IMR-90 (cell line): Measurements from ENCODE around the gene PTAR1. TPM values are rescaled to one million over a fixed set of nuclear protein-coding genes. Genes with fewer than 3 reads are reported as not detected.

Experiments
- ATAC-seq: fragments of 200-7000 bp; cut with Tn5 transposase; 2 replicates; pipeline ENCODE4 v1.9.1; 2020; ENCODE audit warnings: low read depth, mild to moderate bottlenecking, moderate library complexity
- BruUV-seq: library from RNA; stranded (reverse); fragments of 400-500 nt; replicated peaks from 2 replicates; lab custom pipeline; 2021; lab: Mats Ljungman, UMichigan
- CTCF ChIA-PET: fragments of 300-600 bp; formaldehyde crosslinking; extraction: SDS; loops from one replicate; lab custom pipeline; 2021; ENCODE audit warnings: antibody characterized with exemption; lab: Yijun Ruan, JAX
- POLR2A ChIA-PET: fragments of 300-600 bp; sonication (Branson Sonifier 250); formaldehyde crosslinking; loops from one replicate; lab custom pipeline; 2022; ENCODE audit warnings: antibody characterized with exemption; ENCODE audit not compliant: unreplicated experiment; lab: Charles Lee
- DNase-seq: peaks from one replicate; pipeline ENCODE4 v3.0.0; 2013
- H2AFZ ChIP-seq: replicated peaks from 2 replicates; pipeline ENCODE3; 2013; ENCODE audit warnings: low read length, mild to moderate bottlenecking; ENCODE audit not compliant: poor library complexity
- H2AK5ac ChIP-seq: 2 replicates; pipeline ENCODE4 v1.6.1; 2013; ENCODE audit warnings: low read depth, low read length, inconsistent platforms
- H2AK9ac ChIP-seq: replicated peaks from 2 replicates; pipeline ENCODE3; 2013; ENCODE audit warnings: mild to moderate bottlenecking, low read depth, low read length, moderate library complexity; ENCODE audit not compliant: poor library complexity
- H2BK120ac ChIP-seq: 2 replicates; pipeline ENCODE4 v1.6.1; 2013; ENCODE audit warnings: low read depth, low read length, inconsistent platforms
- H2BK15ac ChIP-seq: 3 replicates; pipeline ENCODE4 v1.6.1; 2013; ENCODE audit warnings: low read depth, low read length, inconsistent platforms
- H2BK20ac ChIP-seq: 2 replicates; pipeline ENCODE4 v1.6.1; 2013; ENCODE audit warnings: low read depth, mild to moderate bottlenecking, inconsistent platforms, low read length, moderate library complexity
- H2BK5ac ChIP-seq: 2 replicates; pipeline ENCODE4 v1.6.1; 2013; ENCODE audit warnings: mild to moderate bottlenecking, low read depth, low read length, inconsistent platforms; ENCODE audit not compliant: poor library complexity, severe bottlenecking
- H3K14ac ChIP-seq: replicated peaks from 2 replicates; pipeline ENCODE4 v1.6.1; 2013; ENCODE audit warnings: low read depth, low read length, inconsistent platforms
- H3K18ac ChIP-seq: 2 replicates; pipeline ENCODE4 v1.6.1; 2013; ENCODE audit warnings: low read depth, low read length, control low read depth
- H3K23ac ChIP-seq: 2 replicates; pipeline ENCODE4 v1.6.1; 2013; ENCODE audit warnings: low read depth, low read length, inconsistent platforms
- H3K27ac ChIP-seq: 2 replicates; pipeline ENCODE4 v1.5.1; 2013; ENCODE audit warnings: mild to moderate bottlenecking, control low read depth, low read length; ENCODE audit not compliant: insufficient read depth
- H3K27me3 ChIP-seq: 2 replicates; pipeline ENCODE4 v1.6.1; 2013; ENCODE audit warnings: low read length; ENCODE audit not compliant: control insufficient read depth, insufficient read depth
- H3K36me3 ChIP-seq: 2 replicates; pipeline ENCODE4 v1.6.1; 2013; ENCODE audit warnings: low read length, mixed read lengths; ENCODE audit not compliant: control insufficient read depth, insufficient read depth
- H3K4ac ChIP-seq: 2 replicates; pipeline ENCODE4 v1.6.1; 2013; ENCODE audit warnings: low read depth, low read length, inconsistent platforms
- H3K4me1 ChIP-seq: 2 replicates; pipeline ENCODE4 v1.6.1; 2013; ENCODE audit warnings: low read length, mixed read lengths; ENCODE audit not compliant: control insufficient read depth, insufficient read depth
- H3K4me2 ChIP-seq: 2 replicates; pipeline ENCODE4 v1.6.1; 2013; ENCODE audit warnings: low read depth, mild to moderate bottlenecking, control low read depth, low read length, moderate library complexity
- H3K4me3 ChIP-seq: 2 replicates; pipeline ENCODE4 v1.5.1; 2013; ENCODE audit warnings: low read depth, mild to moderate bottlenecking, control low read depth, low read length, moderate library complexity; ENCODE audit not compliant: insufficient read depth
- H3K56ac ChIP-seq: 2 replicates; pipeline ENCODE4 v1.6.1; 2013; ENCODE audit warnings: low read length, inconsistent platforms; ENCODE audit not compliant: insufficient read depth; ENCODE audit errors: extremely low read depth
- H3K79me1 ChIP-seq, 2 experiments: 2 replicates each; pipeline ENCODE4 v1.6.1; 2013; ENCODE audit warnings: low read length in 2 of 2, inconsistent platforms in 1 of 2, low read depth in 1 of 2
- H3K9ac ChIP-seq: 2 replicates; pipeline ENCODE4 v1.6.1; 2013; ENCODE audit warnings: low read depth, low read length, control low read depth
- H3K9me1 ChIP-seq: 2 replicates; pipeline ENCODE4 v1.6.1; 2013; ENCODE audit warnings: low read length, inconsistent platforms; ENCODE audit not compliant: insufficient read depth
- H3K9me3 ChIP-seq: 2 replicates; pipeline ENCODE4 v1.6.1; 2013; ENCODE audit warnings: low read length; ENCODE audit not compliant: control insufficient read depth, insufficient read depth
- H4K20me1 ChIP-seq: 2 replicates; pipeline ENCODE4 v1.6.1; 2013; ENCODE audit warnings: low read length, inconsistent platforms; ENCODE audit not compliant: insufficient read depth
- H4K5ac ChIP-seq: 2 replicates; pipeline ENCODE4 v1.6.1; 2013; ENCODE audit warnings: mild to moderate bottlenecking, low read depth, low read length, control low read depth
- H4K8ac ChIP-seq, 2 experiments: 2 replicates each; pipeline ENCODE4 v1.6.1; 2013; ENCODE audit warnings: low read depth in 2 of 2, low read length in 2 of 2, control low read depth in 1 of 2, inconsistent platforms in 1 of 2
- H4K91ac ChIP-seq: 2 replicates; pipeline ENCODE4 v1.6.1; 2013; ENCODE audit warnings: low read depth, low read length, inconsistent platforms; ENCODE audit not compliant: insufficient read depth
- CHD1 ChIP-seq: IDR thresholded peaks from 2 replicates; pipeline ENCODE4 v1.6.1; 2012; ENCODE audit warnings: low read depth, low read length, improper control_type of control experiment
- FOS ChIP-seq: fragments of 150-350 bp; IDR thresholded peaks from 2 replicates; pipeline ENCODE4 v1.6.1; 2016; ENCODE audit warnings: low read depth, low read length
- MAFK ChIP-seq: IDR thresholded peaks from 2 replicates; pipeline ENCODE4 v1.6.1; 2012; ENCODE audit warnings: low read depth, low read length, improper control_type of control experiment
- MXI1 ChIP-seq: IDR thresholded peaks from 2 replicates; pipeline ENCODE4 v1.6.1; 2012; ENCODE audit warnings: low read depth, mild to moderate bottlenecking, low read length, moderate library complexity, borderline replicate concordance
- NFE2L2 ChIP-seq: fragments of 150-350 bp; IDR thresholded peaks from 2 replicates; pipeline ENCODE4 v1.6.1; 2016; ENCODE audit warnings: low read depth, mild to moderate bottlenecking, low read length
- RFX5 ChIP-seq: IDR thresholded peaks from 2 replicates; pipeline ENCODE4 v1.8.0; 2012; ENCODE audit warnings: low read depth, mild to moderate bottlenecking, low read length, moderate library complexity
- SMC3 ChIP-seq: fragments of 150-350 bp; IDR thresholded peaks from 2 replicates; pipeline ENCODE4 v1.6.1; 2016; ENCODE audit warnings: low read depth, mild to moderate bottlenecking, antibody characterized with exemption, low read length, moderate library complexity
- WGBS, 2 experiments: methylation state at CpG; one replicate each; pipeline versions ENCODE4 v1.1.5 to v1.1.7; 2013; ENCODE audit warnings: missing lambda C conversion rate in 2 of 2; ENCODE audit not compliant: insufficient read length in 1 of 2; ENCODE audit errors: extremely low coverage in 2 of 2; 5-methylcytosine and 5-hydroxymethylcytosine counted together
- dilution Hi-C: fragments of 300-500 bp; cut with HindIII; formaldehyde crosslinking; loops from one replicate; pipeline ENCODE4 v1.14.3; 2018; ENCODE audit warnings: low sequenced_read_pairs; ENCODE audit not compliant: unreplicated experiment
- in situ Hi-C: fragments of 300-500 bp; cut with MboI; formaldehyde crosslinking; loops from 3 replicates; pipeline ENCODE4 v1.14.3; 2019; ENCODE audit warnings: low sequenced_read_pairs, inconsistent platforms, mixed read lengths
- intact Hi-C: fragments of 100-400 bp; cut with micrococcal nuclease; formaldehyde crosslinking; loops from 2 replicates; pipeline ENCODE4 v1.10.0; 2022
- polyA plus RNA-seq, 3 experiments: library from polyadenylated mRNA; depleted of rRNA; stranded (reverse); fragments of >200 nt; gene quantifications; 2 replicates each; pipeline ENCODE4 v1.2.3, GENCODE V29; 2012; ENCODE audit warnings: low replicate concordance in 1 of 3
- total RNA-seq: library from RNA; depleted of rRNA; stranded (reverse); fragments of >200 nt; gene quantifications from 2 replicates; pipeline ENCODE4 v1.2.3, GENCODE V29; 2012
- TF ChIP-seq, protein P1 (sequence below): conservative IDR thresholded peaks from 2 replicates; pipeline ENCODE4 v1.5.1; 2012; ENCODE audit warnings: mild to moderate bottlenecking, low read depth, low read length, improper control_type of control experiment
- TF ChIP-seq, protein P2 (sequence below): fragments of 150-350 bp; IDR thresholded peaks from 2 replicates; pipeline ENCODE4 v1.6.1; 2016; ENCODE audit warnings: low read depth, mild to moderate bottlenecking, low read length, moderate library complexity, borderline replicate concordance

PTAR1 gene
- total and polyA plus RNA-seq, 2 of the 4 experiments (the other 2 are of a cell fraction), result 10.6 to 110 TPM

DNA sequence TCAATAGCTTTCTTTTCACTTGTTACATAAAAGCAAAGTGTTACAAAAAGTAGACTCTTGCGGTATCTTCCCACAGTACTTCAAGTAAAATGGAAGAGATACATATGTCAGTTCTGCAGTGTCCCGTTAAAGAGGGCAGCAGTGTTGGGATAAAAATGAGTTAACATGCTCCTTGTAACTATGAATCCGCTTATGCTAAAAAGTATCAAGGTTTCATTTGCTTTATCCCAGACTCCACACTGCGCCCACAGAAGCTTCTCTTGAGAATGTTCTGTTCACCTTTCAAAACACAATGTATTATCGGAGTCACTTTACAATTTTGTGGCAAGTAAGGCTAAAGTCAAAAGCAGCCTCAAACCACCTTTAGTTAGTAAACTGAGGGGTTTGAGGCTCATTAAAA is 790 bp downstream of the PTAR1 start:
- Histone ChIP-seq H3K4me3 (peak overlapping the region; percentile 98), H3K14ac (peak overlapping the region; percentile 79), H2AK9ac (peak overlapping the region; percentile 84), H3K23ac (peak overlapping the region; percentile 83), H3K4ac (peak overlapping the region; percentile 79), H2BK5ac (peak overlapping the region; percentile 96), H4K20me1 (peaks cover 6% of the 10 kb centered on the region; the same call in 1 of the 2 replicates), H2AFZ (peak overlapping the region; percentile 96), H2AK5ac (peak overlapping the region; percentile 65), H3K79me1 (peaks cover 7 to 42% of the 10 kb centered on the region in 2 experiments; a peak in 2 of 4 replicates), H3K27ac (peak overlapping the region; percentile 98), H2BK120ac (peak overlapping the region; percentile 12), H2BK15ac (no peak overlapping the region), H3K4me1 (peaks cover 1% of the 10 kb centered on the region; the same call in 1 of the 2 replicates), H3K9me3 (no peaks in the 10 kb centered on the region), H3K56ac (peak overlapping the region; percentile 87), H4K8ac (peak overlapping the region; percentile 85 to 94), H4K91ac (peak overlapping the region; percentile 59), H2BK20ac (no peak overlapping the region; the same call in 1 of the 2 replicates), H4K5ac (peak overlapping the region; percentile 82; the same call in 1 of the 2 replicates), H3K27me3 (no peaks in the 10 kb centered on the region), H3K9me1 (no peaks in the 10 kb centered on the region), H3K4me2 (peak overlapping the region; percentile 71), H3K18ac (peak overlapping the region; percentile 89; the same call in 1 of the 2 replicates), H3K9ac (peak overlapping the region; percentile 99), H3K36me3 (no peaks in the 10 kb centered on the region; the same call in 1 of the 2 replicates)
- in situ Hi-C loops (no loop called here), dilution Hi-C loops (no loop called here), intact Hi-C loops (loop anchor here (1.0 kb wide), 1 partner anchor 86 kb away; no protein-coding TSS in a partner anchor)
- POLR2A ChIA-PET, result interaction anchor here (0.6 to 0.7 kb wide), 2 partner anchors 527 to 688 kb away, joined by 3 read pairs; no protein-coding TSS in a partner anchor
- BruUV-seq, result no TSS peak
- DNase-seq, result no peak
- CTCF ChIA-PET, result interaction anchor here (0.7 to 1.5 kb wide), 3 partner anchors 12 to 86 kb away, joined by 4 to 7 read pairs (median 6); partner anchors contain the start of gene APBA1
- ATAC-seq, result no peak
- TF ChIP-seq NFE2L2 (no peak), MXI1 (no peak), SMC3 (no peak), CHD1 (no peak), RFX5 (no peak), MAFK (no peak), FOS (no peak)
- TF ChIP-seq, protein P1, sequence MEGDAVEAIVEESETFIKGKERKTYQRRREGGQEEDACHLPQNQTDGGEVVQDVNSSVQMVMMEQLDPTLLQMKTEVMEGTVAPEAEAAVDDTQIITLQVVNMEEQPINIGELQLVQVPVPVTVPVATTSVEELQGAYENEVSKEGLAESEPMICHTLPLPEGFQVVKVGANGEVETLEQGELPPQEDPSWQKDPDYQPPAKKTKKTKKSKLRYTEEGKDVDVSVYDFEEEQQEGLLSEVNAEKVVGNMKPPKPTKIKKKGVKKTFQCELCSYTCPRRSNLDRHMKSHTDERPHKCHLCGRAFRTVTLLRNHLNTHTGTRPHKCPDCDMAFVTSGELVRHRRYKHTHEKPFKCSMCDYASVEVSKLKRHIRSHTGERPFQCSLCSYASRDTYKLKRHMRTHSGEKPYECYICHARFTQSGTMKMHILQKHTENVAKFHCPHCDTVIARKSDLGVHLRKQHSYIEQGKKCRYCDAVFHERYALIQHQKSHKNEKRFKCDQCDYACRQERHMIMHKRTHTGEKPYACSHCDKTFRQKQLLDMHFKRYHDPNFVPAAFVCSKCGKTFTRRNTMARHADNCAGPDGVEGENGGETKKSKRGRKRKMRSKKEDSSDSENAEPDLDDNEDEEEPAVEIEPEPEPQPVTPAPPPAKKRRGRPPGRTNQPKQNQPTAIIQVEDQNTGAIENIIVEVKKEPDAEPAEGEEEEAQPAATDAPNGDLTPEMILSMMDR, result no peak
- TF ChIP-seq, protein P2, sequence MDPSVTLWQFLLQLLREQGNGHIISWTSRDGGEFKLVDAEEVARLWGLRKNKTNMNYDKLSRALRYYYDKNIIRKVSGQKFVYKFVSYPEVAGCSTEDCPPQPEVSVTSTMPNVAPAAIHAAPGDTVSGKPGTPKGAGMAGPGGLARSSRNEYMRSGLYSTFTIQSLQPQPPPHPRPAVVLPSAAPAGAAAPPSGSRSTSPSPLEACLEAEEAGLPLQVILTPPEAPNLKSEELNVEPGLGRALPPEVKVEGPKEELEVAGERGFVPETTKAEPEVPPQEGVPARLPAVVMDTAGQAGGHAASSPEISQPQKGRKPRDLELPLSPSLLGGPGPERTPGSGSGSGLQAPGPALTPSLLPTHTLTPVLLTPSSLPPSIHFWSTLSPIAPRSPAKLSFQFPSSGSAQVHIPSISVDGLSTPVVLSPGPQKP, result no peak
- WGBS, 2 experiments, result no CpG with 5 or more reads among the region's 5 CpGs
